GM19324 (cell line): ENCODE data around the gene STARD13.

Experiments
- ATAC-seq: cut with Tn5 transposase; IDR thresholded peaks from one replicate; pipeline ENCODE4 v1.9.1; 2021; ENCODE audit warnings: mild to moderate bottlenecking, moderate library complexity; ENCODE audit not compliant: unreplicated experiment, low FRiP score

STARD13 gene

GRCh38 chr13:33311040-33311439 is 25.5 kb upstream of the STARD13 start:
- ATAC-seq: no peak

- no peak for ATAC-seq
Observed at GRCh38 chr13:33310245-33311038, 24.9 kb upstream of the STARD13 start.

GRCh38 chr13:33308863-33309262 is 23.3 kb upstream of the STARD13 start:
- no peak for ATAC-seq

- ATAC-seq: no peak
Observed at GRCh38 chr13:33307843-33308242, 22.3 kb upstream of the STARD13 start.

- no peak for ATAC-seq
Observed at GRCh38 chr13:33303855-33304597, 18.5 kb upstream of the STARD13 start.

GRCh38 chr13:33299626-33300025 is 14.1 kb upstream of the STARD13 start:
- ATAC-seq: no peak

GRCh38 chr13:33296793-33297425 is 11.4 kb upstream of the STARD13 start:
- no peak for ATAC-seq

GRCh38 chr13:33292712-33293111 is 7.2 kb upstream of the STARD13 start:
- no peak for ATAC-seq

- ATAC-seq: no peak
Observed at GRCh38 chr13:33290421-33290965, 4.9 kb upstream of the STARD13 start.

- no peak for ATAC-seq
Observed at GRCh38 chr13:33289966-33290365, 4.4 kb upstream of the STARD13 start.

- no peak for ATAC-seq
Observed at GRCh38 chr13:33287142-33287882, 1.8 kb upstream of the STARD13 start.

- ATAC-seq: no peak
Observed at GRCh38 chr13:33286128-33286527, 573 bp upstream of the STARD13 start.

GRCh38 chr13:33284916-33285315 is 639 bp downstream of the STARD13 start:
- ATAC-seq: peak; percentile 37

- no peak for ATAC-seq
Observed at GRCh38 chr13:33284031-33284430, 1.5 kb downstream of the STARD13 start.

GRCh38 chr13:33283195-33283911 is 2.2 kb downstream of the STARD13 start:
- ATAC-seq: no peak

- no peak for ATAC-seq
Observed at GRCh38 chr13:33281951-33282595, 3.5 kb downstream of the STARD13 start.

- ATAC-seq: no peak
Observed at GRCh38 chr13:33280923-33281322, 4.6 kb downstream of the STARD13 start.

- ATAC-seq: no peak
Observed at GRCh38 chr13:33280279-33280905, 5.2 kb downstream of the STARD13 start.
